ENCODE measurements around the gene ITLN1.

DNA sequence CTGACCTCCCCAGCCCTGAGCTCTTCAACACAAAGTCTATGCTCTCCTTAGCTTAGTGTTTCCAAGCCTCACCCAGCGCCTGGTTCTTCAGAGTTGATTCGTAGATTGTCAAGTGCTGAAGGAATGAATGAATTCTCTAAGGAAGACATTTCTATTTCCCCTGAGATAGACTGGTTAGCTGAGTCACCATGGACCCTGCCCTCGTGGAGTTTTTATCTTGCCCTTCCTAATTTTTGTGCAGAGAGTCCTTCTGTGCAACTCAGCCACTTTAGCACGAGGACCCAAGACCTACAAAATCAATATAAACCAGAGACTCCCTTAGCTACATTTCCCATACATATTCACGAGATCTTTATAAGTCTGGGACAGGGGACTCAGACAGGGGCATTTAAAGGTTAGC, 19.6 kb downstream of the ITLN1 start:
- no peak for TF ChIP-seq ZNF274 (IDR thresholded peaks at IDR 0.05; ENCODE audit: low read depth, low read length)
- no peak for TF ChIP-seq SUZ12 (IDR thresholded peaks at IDR 0.05; ENCODE audit: extremely low read depth, insufficient read depth, insufficient read length)

Measured in NT2/D1 (cell line).